Hepatocyte (in vitro differentiated cells): Measurements from ENCODE around the gene BLVRB. TPM values are rescaled to one million over a fixed set of nuclear protein-coding genes. Genes with fewer than 3 reads are reported as not detected.

Experiments
- DNase-seq: peaks from one replicate; pipeline ENCODE4 v3.0.0-alpha.2; 2016; ENCODE audit warnings: low spot score
- H2AFZ ChIP-seq: fragments of 200-600 bp; sonication (generic); 2 replicates; pipeline ENCODE4 v1.6.0; 2016; ENCODE audit warnings: antibody characterized with exemption, mild to moderate bottlenecking
- H3K27ac ChIP-seq: fragments of 200-600 bp; sonication (generic); 2 replicates; pipeline ENCODE4 v1.5.1; 2016; ENCODE audit warnings: mild to moderate bottlenecking
- H3K27me3 ChIP-seq: fragments of 200-600 bp; sonication (generic); 2 replicates; pipeline ENCODE4 v1.6.1; 2016
- H3K36me3 ChIP-seq: fragments of 200-600 bp; sonication (generic); replicated peaks from 2 replicates; pipeline ENCODE4 v1.5.1; 2016; ENCODE audit warnings: low read depth; ENCODE audit not compliant: insufficient read depth
- H3K4me1 ChIP-seq: fragments of 200-600 bp; sonication (generic); 2 replicates; pipeline ENCODE4 v1.5.1; 2016; ENCODE audit warnings: mild to moderate bottlenecking, moderate library complexity; ENCODE audit not compliant: insufficient read depth
- H3K4me2 ChIP-seq: fragments of 200-600 bp; sonication (generic); 2 replicates; pipeline ENCODE4 v1.6.0; 2016
- H3K4me3 ChIP-seq: fragments of 200-600 bp; sonication (generic); 2 replicates; pipeline ENCODE4 v1.5.1; 2016; ENCODE audit warnings: mild to moderate bottlenecking
- H3K79me2 ChIP-seq: fragments of 200-600 bp; sonication (generic); 2 replicates; pipeline ENCODE4 v1.6.0; 2017; ENCODE audit warnings: mild to moderate bottlenecking
- H3K9me2 ChIP-seq: fragments of 200-600 bp; sonication (generic); replicated peaks from 2 replicates; pipeline ENCODE4 v1.6.0; 2017; ENCODE audit warnings: mild to moderate bottlenecking; ENCODE audit not compliant: insufficient read depth
- H3K9me3 ChIP-seq: fragments of 200-600 bp; sonication (generic); 2 replicates; pipeline ENCODE4 v1.5.1; 2016; ENCODE audit warnings: low read depth, mild to moderate bottlenecking
- H4K20me1 ChIP-seq: fragments of 200-600 bp; sonication (generic); 2 replicates; pipeline ENCODE4 v1.6.0; 2016; ENCODE audit warnings: mild to moderate bottlenecking; ENCODE audit not compliant: insufficient read depth, poor library complexity, severe bottlenecking
- EZH2 ChIP-seq: fragments of 200-600 bp; sonication (generic); IDR thresholded peaks from 2 replicates; pipeline ENCODE4 v1.6.1; 2016; ENCODE audit warnings: antibody characterized with exemption, mild to moderate bottlenecking, borderline replicate concordance
- EZH2phosphoT487 ChIP-seq: fragments of 200-600 bp; sonication (generic); IDR thresholded peaks from one replicate; pipeline ENCODE4 v1.6.1; 2018; ENCODE audit warnings: antibody characterized with exemption, mild to moderate bottlenecking, low read depth, moderate library complexity; ENCODE audit not compliant: unreplicated experiment, severe bottlenecking
- WGBS: methylation state at CpG from one replicate; pipeline ENCODE4 v1.1.6; 2016; ENCODE audit warnings: low lambda C conversion rate; ENCODE audit errors: missing lambda C conversion rate; 5-methylcytosine and 5-hydroxymethylcytosine counted together
- polyA plus RNA-seq: library from polyadenylated mRNA; unstranded; fragments of >200 nt; fragmentation: Nextera tagmentation; extraction: Ambion mirVana; gene quantifications from 2 replicates; pipeline ENCODE4 v1.2.1, GENCODE V29; 2016
- total RNA-seq: library from RNA; depleted of rRNA; stranded (reverse); fragments of >200 nt; gene quantifications from 2 replicates; pipeline ENCODE4 v1.2.3, GENCODE V29; 2014
- TF ChIP-seq, protein P1 (sequence below): fragments of 200-600 bp; sonication (generic); IDR thresholded peaks from 2 replicates; pipeline ENCODE4 v1.5.1; 2016; ENCODE audit warnings: antibody characterized with exemption, mild to moderate bottlenecking; ENCODE audit not compliant: poor library complexity

Gene BLVRB
- total and polyA plus RNA-seq, 2 experiments from 2014 or later = 114 to 157 TPM

DNA sequence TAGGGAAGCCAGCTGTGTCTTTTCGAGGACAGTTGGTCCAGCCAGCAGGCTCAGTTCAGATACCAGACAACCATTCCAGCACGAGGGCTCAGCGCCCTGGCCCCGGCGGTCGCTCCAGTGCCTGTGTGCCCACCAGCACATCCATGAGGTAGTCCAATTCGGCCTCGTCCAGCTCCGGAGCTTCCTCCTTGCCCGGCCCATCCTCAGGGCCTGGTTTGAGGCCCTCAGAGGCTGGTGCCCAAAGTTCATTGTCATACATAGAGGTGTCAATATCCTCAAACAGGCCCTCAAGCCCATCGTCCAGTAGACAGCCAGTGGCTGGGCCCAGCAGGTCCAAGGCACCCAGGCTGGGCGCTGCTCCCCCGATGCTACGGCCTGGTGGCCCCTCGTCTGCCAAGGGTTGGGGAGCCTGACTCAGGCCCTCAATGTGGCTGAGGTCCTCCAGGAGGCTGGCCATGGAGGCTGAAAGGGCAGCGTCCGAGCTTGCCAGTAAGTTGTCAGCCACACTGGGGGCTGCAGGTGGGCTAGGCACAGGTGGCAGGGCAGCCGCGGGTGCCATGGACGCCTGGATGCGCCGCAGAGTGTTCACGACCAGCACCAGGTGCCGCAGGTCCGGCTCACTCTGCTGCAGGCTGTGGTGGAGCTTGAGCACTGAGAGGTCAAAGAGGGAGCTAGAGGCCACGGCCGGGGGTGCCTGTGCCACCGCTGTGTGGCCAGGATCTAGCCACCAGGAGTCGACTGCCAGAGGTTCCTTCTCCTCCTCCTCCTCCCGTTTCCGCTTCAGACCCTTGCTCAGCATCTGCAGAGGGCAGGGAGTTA lies 42.6 kb downstream of the BLVRB start:
- DNase-seq = no peak
- H4K20me1 ChIP-seq = no peaks in the 10 kb centered on the region
- H3K27me3 ChIP-seq = no peaks in the 10 kb centered on the region
- H3K4me2 ChIP-seq = no peak overlapping the region
- peaks cover 33% of the 10 kb centered on the region for H3K79me2 ChIP-seq
- H3K36me3 ChIP-seq = no peaks in the 10 kb centered on the region
- H3K9me2 ChIP-seq = no peaks in the 10 kb centered on the region
- 91% methylated on average over 31 of the region's 31 CpGs for WGBS
- H3K9me3 ChIP-seq = no peaks in the 10 kb centered on the region
- TF ChIP-seq EZH2 (no peak), EZH2phosphoT487 (no peak)
- TF ChIP-seq, protein P1, sequence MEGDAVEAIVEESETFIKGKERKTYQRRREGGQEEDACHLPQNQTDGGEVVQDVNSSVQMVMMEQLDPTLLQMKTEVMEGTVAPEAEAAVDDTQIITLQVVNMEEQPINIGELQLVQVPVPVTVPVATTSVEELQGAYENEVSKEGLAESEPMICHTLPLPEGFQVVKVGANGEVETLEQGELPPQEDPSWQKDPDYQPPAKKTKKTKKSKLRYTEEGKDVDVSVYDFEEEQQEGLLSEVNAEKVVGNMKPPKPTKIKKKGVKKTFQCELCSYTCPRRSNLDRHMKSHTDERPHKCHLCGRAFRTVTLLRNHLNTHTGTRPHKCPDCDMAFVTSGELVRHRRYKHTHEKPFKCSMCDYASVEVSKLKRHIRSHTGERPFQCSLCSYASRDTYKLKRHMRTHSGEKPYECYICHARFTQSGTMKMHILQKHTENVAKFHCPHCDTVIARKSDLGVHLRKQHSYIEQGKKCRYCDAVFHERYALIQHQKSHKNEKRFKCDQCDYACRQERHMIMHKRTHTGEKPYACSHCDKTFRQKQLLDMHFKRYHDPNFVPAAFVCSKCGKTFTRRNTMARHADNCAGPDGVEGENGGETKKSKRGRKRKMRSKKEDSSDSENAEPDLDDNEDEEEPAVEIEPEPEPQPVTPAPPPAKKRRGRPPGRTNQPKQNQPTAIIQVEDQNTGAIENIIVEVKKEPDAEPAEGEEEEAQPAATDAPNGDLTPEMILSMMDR = no peak
- H3K27ac ChIP-seq = peak overlapping the region; percentile 100
- peaks cover 17% of the 10 kb centered on the region for H3K4me1 ChIP-seq
- no peak overlapping the region for H3K4me3 ChIP-seq
- no peak overlapping the region for H2AFZ ChIP-seq

DNA sequence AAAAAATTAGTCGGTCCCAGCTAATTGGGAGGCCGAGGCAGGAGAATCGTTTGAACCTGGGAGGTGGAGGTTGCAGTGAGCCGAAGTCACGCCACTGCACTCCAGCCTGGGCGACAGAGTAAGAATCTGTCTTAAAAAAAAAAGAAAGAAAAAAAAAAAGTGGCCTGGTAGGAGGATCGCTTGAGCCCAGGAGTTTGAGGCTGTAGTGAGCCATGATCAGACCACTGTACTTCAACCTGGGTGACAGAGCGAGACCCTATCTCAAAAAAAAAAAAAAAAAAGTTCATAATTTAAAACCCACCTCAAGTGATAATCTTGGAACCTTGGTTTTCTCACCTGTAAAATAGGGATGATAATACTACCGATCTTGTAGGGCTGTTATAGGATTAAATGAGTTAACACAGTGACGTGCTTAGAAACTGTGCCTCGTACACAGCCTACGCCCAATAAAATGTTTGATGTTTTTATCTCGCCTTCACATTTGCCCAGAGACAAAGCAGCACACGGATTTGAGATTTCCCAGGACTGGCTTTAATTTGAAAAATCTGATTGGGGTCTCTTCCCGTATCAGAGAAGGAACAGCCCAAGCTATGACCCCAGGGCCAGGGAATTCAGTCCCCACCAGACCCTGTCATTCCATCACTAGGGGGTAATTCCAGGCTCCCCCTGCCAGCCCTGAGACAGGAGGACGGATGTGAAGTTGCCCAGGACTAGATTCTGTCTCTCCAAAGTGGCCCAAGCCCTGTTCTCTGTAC lies 43.4 kb downstream of the BLVRB start:
- Histone ChIP-seq H3K4me3 (no peak overlapping the region), H3K27me3 (no peaks in the 10 kb centered on the region), H3K27ac (peak overlapping the region; percentile 100), H3K4me1 (peaks cover 19% of the 10 kb centered on the region), H3K36me3 (no peaks in the 10 kb centered on the region), H2AFZ (no peak overlapping the region), H3K9me2 (no peaks in the 10 kb centered on the region), H4K20me1 (no peaks in the 10 kb centered on the region), H3K79me2 (peaks cover 33% of the 10 kb centered on the region), H3K9me3 (no peaks in the 10 kb centered on the region), H3K4me2 (peak overlapping the region; percentile 86)
- TF ChIP-seq EZH2 (no peak), EZH2phosphoT487 (no peak)
- TF ChIP-seq, protein P1 = no peak
- 85% methylated on average over 16 of the region's 16 CpGs for WGBS
- DNase-seq = no peak

DNA sequence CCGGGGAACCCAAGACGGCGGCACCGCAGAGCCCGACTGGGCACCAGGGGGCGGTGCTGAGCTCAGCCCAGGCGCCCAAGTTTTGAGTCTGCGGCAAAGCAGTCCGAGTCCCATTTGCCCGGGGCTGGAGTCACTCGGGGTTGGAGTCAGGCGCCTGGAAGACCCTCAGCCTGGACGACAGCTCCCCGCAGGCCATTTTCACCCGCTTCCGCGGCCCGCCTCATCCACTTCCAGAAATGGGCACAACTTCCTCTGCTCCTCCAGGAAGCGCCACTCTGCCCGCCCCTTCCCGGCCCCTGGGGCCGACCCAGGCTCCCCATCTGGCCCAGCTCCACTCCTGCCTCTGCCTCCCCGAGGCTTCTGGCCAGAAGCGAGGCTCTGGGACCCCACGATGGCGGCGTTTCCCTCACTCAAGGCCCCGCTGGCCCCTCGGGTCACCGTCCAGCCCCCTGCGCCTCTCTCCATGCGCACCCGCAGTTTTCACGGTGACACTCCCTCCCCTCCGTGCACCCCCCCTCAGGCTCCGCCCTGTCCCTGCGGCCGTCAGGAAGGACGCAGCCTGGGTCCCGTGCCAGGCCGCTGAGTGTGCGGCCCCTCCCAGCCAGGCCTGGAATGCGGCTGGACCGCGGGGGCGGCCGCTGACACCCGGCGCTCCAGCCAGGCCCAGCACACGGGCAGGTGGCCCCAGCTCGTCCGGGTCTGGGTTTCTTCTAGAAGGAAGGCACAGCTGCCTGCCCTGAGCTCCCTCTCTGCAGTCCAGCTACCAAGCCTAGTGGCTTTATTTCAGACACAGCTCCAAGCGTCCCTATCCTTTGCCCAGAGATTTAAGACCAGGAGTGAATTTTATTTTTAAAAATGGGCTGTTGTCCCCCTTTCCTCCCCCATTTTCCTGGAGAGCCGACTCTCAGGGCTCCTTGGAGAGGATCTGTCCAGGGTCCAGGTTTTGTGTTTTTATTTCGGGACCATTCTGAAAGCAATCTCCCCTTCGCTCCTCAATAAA lies 44.5 kb downstream of the BLVRB start:
- peak overlapping the region; percentile 54 for H2AFZ ChIP-seq
- H3K9me3 ChIP-seq = no peaks in the 10 kb centered on the region
- H3K4me1 ChIP-seq = peaks cover 23% of the 10 kb centered on the region
- WGBS = 5% methylated on average over 46 of the region's 56 CpGs
- peaks cover 33% of the 10 kb centered on the region for H3K79me2 ChIP-seq
- H3K27ac ChIP-seq = peak overlapping the region; percentile 100
- no peaks in the 10 kb centered on the region for H3K27me3 ChIP-seq
- H3K9me2 ChIP-seq = no peaks in the 10 kb centered on the region
- no peaks in the 10 kb centered on the region for H4K20me1 ChIP-seq
- H3K36me3 ChIP-seq = no peaks in the 10 kb centered on the region
- peak overlapping the region; percentile 86 for H3K4me2 ChIP-seq
- peak; percentile 97 for DNase-seq
- TF ChIP-seq, protein P1 = peak; percentile 96
- no peak for TF ChIP-seq EZH2
- TF ChIP-seq EZH2phosphoT487 = no peak
- H3K4me3 ChIP-seq = peak overlapping the region; percentile 47
